PC-9 (cell line): ENCODE results near the gene NOS1. TPM values are rescaled to one million over a fixed set of nuclear protein-coding genes. Genes with fewer than 3 reads are reported as not detected.

ENCODE experiments used
- BruUV-seq: library from RNA; stranded (reverse); fragments of 400-500 nt; replicated peaks from 2 replicates; lab custom pipeline; 2021; lab: Mats Ljungman, UMichigan
- CTCF ChIA-PET: fragments of 300-600 bp; sonication (Branson Sonifier 250); formaldehyde crosslinking; loops from one replicate; lab custom pipeline; 2022; ENCODE audit warnings: antibody characterized with exemption; lab: Charles Lee
- POLR2A ChIA-PET: fragments of 300-600 bp; sonication (Branson Sonifier 250); formaldehyde crosslinking; loops from one replicate; lab custom pipeline; 2022; ENCODE audit warnings: antibody characterized with exemption; ENCODE audit not compliant: unreplicated experiment; lab: Charles Lee
- DNase-seq, 2 experiments: peaks; one replicate each; pipeline versions ENCODE4 v3.0.0 to v3.0.0-alpha.2; 2015 to 2022; ENCODE audit warnings: mixed read lengths in 1 of 2
- H2AFZ ChIP-seq: fragments of 200-600 bp; sonication (generic); 2 replicates; pipeline ENCODE4 v1.8.1; 2017; ENCODE audit warnings: antibody characterized with exemption
- H3F3A ChIP-seq: fragments of 200-600 bp; sonication (generic); 2 replicates; pipeline ENCODE4 v1.8.1; 2017; ENCODE audit warnings: antibody characterized with exemption, mild to moderate bottlenecking, low read depth; ENCODE audit not compliant: insufficient read depth
- H3K27ac ChIP-seq: fragments of 200-600 bp; sonication (generic); 2 replicates; pipeline ENCODE4 v1.6.1; 2016; ENCODE audit warnings: mixed run types
- H3K27me3 ChIP-seq: fragments of 200-600 bp; sonication (generic); 2 replicates; pipeline ENCODE4 v1.6.1; 2016; ENCODE audit warnings: low read depth, mixed run types; ENCODE audit not compliant: insufficient read depth
- H3K36me3 ChIP-seq: fragments of 200-600 bp; sonication (generic); 2 replicates; pipeline ENCODE4 v1.6.1; 2016; ENCODE audit warnings: low read depth, mixed run types
- H3K4me1 ChIP-seq: fragments of 200-600 bp; sonication (generic); replicated peaks from 2 replicates; pipeline ENCODE4 v1.6.1; 2016; ENCODE audit warnings: mixed run types; ENCODE audit not compliant: insufficient read depth
- H3K4me2 ChIP-seq: fragments of 200-600 bp; sonication (generic); 2 replicates; pipeline ENCODE4 v1.6.1; 2017; ENCODE audit warnings: mixed run types
- H3K4me3 ChIP-seq: fragments of 200-600 bp; sonication (generic); 2 replicates; pipeline ENCODE4 v1.6.1; 2016; ENCODE audit warnings: mixed run types
- H3K79me2 ChIP-seq: fragments of 200-600 bp; sonication (generic); 2 replicates; pipeline ENCODE4 v1.6.1; 2017; ENCODE audit warnings: low read depth, mixed run types
- H3K9me2 ChIP-seq: fragments of 200-600 bp; sonication (generic); 2 replicates; pipeline ENCODE4 v1.8.1; 2017; ENCODE audit warnings: mild to moderate bottlenecking; ENCODE audit not compliant: insufficient read depth
- H3K9me3 ChIP-seq: fragments of 200-600 bp; sonication (generic); 2 replicates; pipeline ENCODE4 v1.8.1; 2016; ENCODE audit warnings: low read depth; ENCODE audit not compliant: insufficient read depth
- H4K20me1 ChIP-seq: fragments of 200-600 bp; sonication (generic); 2 replicates; pipeline ENCODE4 v1.8.1; 2017; ENCODE audit not compliant: insufficient read depth
- CTCF ChIP-seq: fragments of 200-600 bp; sonication (generic); conservative IDR thresholded peaks from 2 replicates; pipeline ENCODE4 v1.6.1; 2017; ENCODE audit warnings: mixed run types, antibody characterized with exemption, mild to moderate bottlenecking, moderate library complexity
- EZH2 ChIP-seq: fragments of 200-600 bp; sonication (generic); IDR thresholded peaks from 2 replicates; pipeline ENCODE4 v1.8.0; 2017; ENCODE audit warnings: antibody characterized with exemption, low read depth
- intact Hi-C: fragments of 100-400 bp; cut with micrococcal nuclease; formaldehyde crosslinking; loops from one replicate; pipeline ENCODE4 v1.10.0; 2022; ENCODE audit not compliant: unreplicated experiment
- total RNA-seq: library from RNA; stranded (reverse); gene quantifications from 2 replicates; pipeline ENCODE4 v1.2.3, GENCODE V29; 2021

NOS1 gene
- total RNA-seq, 1 experiment from 2014 or later = not detected

GRCh38 chr12:117394491-117394890, 33.1 kb upstream of the NOS1 start:
- TF ChIP-seq EZH2 (no peak), CTCF (no peak)
- Histone ChIP-seq H4K20me1 (no peaks in the 10 kb centered on the region), H3K4me2 (no peak overlapping the region), H3K9me2 (no peaks in the 10 kb centered on the region), H3K79me2 (no peaks in the 10 kb centered on the region), H3K36me3 (no peaks in the 10 kb centered on the region), H3K27ac (no peak overlapping the region), H2AFZ (no peak overlapping the region), H3K27me3 (peaks cover 13% of the 10 kb centered on the region), H3K4me3 (no peak overlapping the region), H3K4me1 (no peaks in the 10 kb centered on the region), H3F3A (no peaks in the 10 kb centered on the region), H3K9me3 (no peaks in the 10 kb centered on the region)
- DNase-seq = no peak
- BruUV-seq = no TSS peak
- ChIA-PET CTCF (no interaction called here), POLR2A (no interaction called here)
- intact Hi-C loops = no loop called here

- Histone ChIP-seq H4K20me1 (no peaks in the 10 kb centered on the region), H3K4me2 (no peak overlapping the region), H3K4me1 (no peaks in the 10 kb centered on the region), H3K36me3 (no peaks in the 10 kb centered on the region), H3K9me3 (no peaks in the 10 kb centered on the region), H3K27ac (no peak overlapping the region), H3K79me2 (no peaks in the 10 kb centered on the region), H3K4me3 (no peak overlapping the region), H3F3A (no peaks in the 10 kb centered on the region), H3K9me2 (no peaks in the 10 kb centered on the region), H2AFZ (no peak overlapping the region), H3K27me3 (peaks cover 13% of the 10 kb centered on the region)
- ChIA-PET POLR2A (no interaction called here), CTCF (no interaction called here)
- no peak for DNase-seq
- TF ChIP-seq CTCF = no peak
- no peak for TF ChIP-seq EZH2
- intact Hi-C loops = no loop called here
- no TSS peak for BruUV-seq
Observed at GRCh38 chr12:117393656-117394055, 32.2 kb upstream of the NOS1 start.

- H3K79me2 ChIP-seq = no peaks in the 10 kb centered on the region
- H2AFZ ChIP-seq = no peak overlapping the region
- no peak overlapping the region for H3K27ac ChIP-seq
- no peaks in the 10 kb centered on the region for H3K36me3 ChIP-seq
- intact Hi-C loops = no loop called here
- H3K4me2 ChIP-seq = no peak overlapping the region
- BruUV-seq = no TSS peak
- DNase-seq = no peak
- H3K9me3 ChIP-seq = no peaks in the 10 kb centered on the region
- POLR2A ChIA-PET = no interaction called here
- H3K27me3 ChIP-seq = peaks cover 33% of the 10 kb centered on the region
- H3K9me2 ChIP-seq = no peaks in the 10 kb centered on the region
- CTCF ChIA-PET = no interaction called here
- TF ChIP-seq CTCF = no peak
- TF ChIP-seq EZH2 = no peak
- no peaks in the 10 kb centered on the region for H4K20me1 ChIP-seq
- H3K4me3 ChIP-seq = no peak overlapping the region
- H3F3A ChIP-seq = no peaks in the 10 kb centered on the region
- H3K4me1 ChIP-seq = no peaks in the 10 kb centered on the region
Observed at GRCh38 chr12:117390866-117391265, 29.4 kb upstream of the NOS1 start.
